ENCODE data around the gene FOXN4. TPM values are rescaled to one million over a fixed set of nuclear protein-coding genes. Genes with fewer than 3 reads are reported as not detected.

The FOXN4 gene
- total and polyA plus RNA-seq, 2 donors from 2014 or later = 0.82 TPM; not detected in 1

- H3K27me3 ChIP-seq (ENCODE audit: control insufficient read depth, insufficient read depth, low read length) = no peaks in the 10 kb centered on the region
- H3K27ac ChIP-seq (ENCODE audit: low read depth in 2 of 2, low read length in 2 of 2) = no peak overlapping the region
- intact Hi-C loops (cut with DNase I) = no loop called here
- H3K4me1 ChIP-seq (ENCODE audit: control insufficient read depth in 2 of 3, insufficient read depth in 2 of 3, low read depth in 1 of 3, low read length in 3 of 3) = no peaks in the 10 kb centered on the region
- no peak for DNase-seq
- TF ChIP-seq, protein P1, sequence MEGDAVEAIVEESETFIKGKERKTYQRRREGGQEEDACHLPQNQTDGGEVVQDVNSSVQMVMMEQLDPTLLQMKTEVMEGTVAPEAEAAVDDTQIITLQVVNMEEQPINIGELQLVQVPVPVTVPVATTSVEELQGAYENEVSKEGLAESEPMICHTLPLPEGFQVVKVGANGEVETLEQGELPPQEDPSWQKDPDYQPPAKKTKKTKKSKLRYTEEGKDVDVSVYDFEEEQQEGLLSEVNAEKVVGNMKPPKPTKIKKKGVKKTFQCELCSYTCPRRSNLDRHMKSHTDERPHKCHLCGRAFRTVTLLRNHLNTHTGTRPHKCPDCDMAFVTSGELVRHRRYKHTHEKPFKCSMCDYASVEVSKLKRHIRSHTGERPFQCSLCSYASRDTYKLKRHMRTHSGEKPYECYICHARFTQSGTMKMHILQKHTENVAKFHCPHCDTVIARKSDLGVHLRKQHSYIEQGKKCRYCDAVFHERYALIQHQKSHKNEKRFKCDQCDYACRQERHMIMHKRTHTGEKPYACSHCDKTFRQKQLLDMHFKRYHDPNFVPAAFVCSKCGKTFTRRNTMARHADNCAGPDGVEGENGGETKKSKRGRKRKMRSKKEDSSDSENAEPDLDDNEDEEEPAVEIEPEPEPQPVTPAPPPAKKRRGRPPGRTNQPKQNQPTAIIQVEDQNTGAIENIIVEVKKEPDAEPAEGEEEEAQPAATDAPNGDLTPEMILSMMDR (IDR thresholded peaks at IDR 0.05; ENCODE audit: borderline replicate concordance, extremely low read depth, insufficient read depth) = no peak
- H3K36me3 ChIP-seq (ENCODE audit: control insufficient read depth in 2 of 3, insufficient read depth in 3 of 3, low read length in 3 of 3) = no peaks in the 10 kb centered on the region
- H3K9ac ChIP-seq (ENCODE audit: low read length in 3 of 3) = no peak overlapping the region
- H3K4me3 ChIP-seq (ENCODE audit: low read length in 3 of 3) = no peak overlapping the region
- no peaks in the 10 kb centered on the region for H3K9me3 ChIP-seq (ENCODE audit: control insufficient read depth in 2 of 3, insufficient read depth in 1 of 3, low read length in 3 of 3)
- no peak for FAIRE-seq
These were observed 47.5 kb upstream of the FOXN4 start for GRCh38 chr12:109356577-109356976.

GRCh38 chr12:109352184-109352583, 43.1 kb upstream of the FOXN4 start:
- intact Hi-C loops (cut with DNase I) = no loop called here
- TF ChIP-seq, protein P1 (IDR thresholded peaks at IDR 0.05; ENCODE audit: borderline replicate concordance, extremely low read depth, insufficient read depth) = no peak
- DNase-seq (no peak), FAIRE-seq (no peak)
- H3K27me3 ChIP-seq (ENCODE audit: control insufficient read depth, insufficient read depth, low read length) = no peaks in the 10 kb centered on the region
- H3K9ac ChIP-seq (ENCODE audit: low read length in 3 of 3) = no peak overlapping the region
- no peak overlapping the region for H3K4me3 ChIP-seq (ENCODE audit: low read length in 3 of 3)
- H3K27ac ChIP-seq (ENCODE audit: low read depth in 2 of 2, low read length in 2 of 2) = no peak overlapping the region
- no peaks in the 10 kb centered on the region for H3K9me3 ChIP-seq (ENCODE audit: control insufficient read depth in 2 of 3, insufficient read depth in 1 of 3, low read length in 3 of 3)
- H3K4me1 ChIP-seq (ENCODE audit: control insufficient read depth in 2 of 3, insufficient read depth in 2 of 3, low read depth in 1 of 3, low read length in 3 of 3) = no peaks in the 10 kb centered on the region
- H3K36me3 ChIP-seq (ENCODE audit: control insufficient read depth in 2 of 3, insufficient read depth in 3 of 3, low read length in 3 of 3) = no peaks in the 10 kb centered on the region

- H3K4me1 ChIP-seq (ENCODE audit: control insufficient read depth in 2 of 3, insufficient read depth in 2 of 3, low read depth in 1 of 3, low read length in 3 of 3) = no peaks in the 10 kb centered on the region
- TF ChIP-seq, protein P1 (IDR thresholded peaks at IDR 0.05; ENCODE audit: borderline replicate concordance, extremely low read depth, insufficient read depth) = no peak
- intact Hi-C loops (cut with DNase I) = no loop called here
- H3K4me3 ChIP-seq (ENCODE audit: low read length in 3 of 3) = no peak within 1 kb of the TSS
- FAIRE-seq (no peak), DNase-seq (peak in 3 of 5 donors; percentile 55 to 80 (median 78))
- no peak within 1 kb of the TSS for H3K27ac ChIP-seq (ENCODE audit: low read depth in 2 of 2, low read length in 2 of 2)
- H3K27me3 ChIP-seq (ENCODE audit: control insufficient read depth, insufficient read depth, low read length) = no peaks in the 10 kb centered on the region
- no peaks in the 10 kb centered on the region for H3K9me3 ChIP-seq (ENCODE audit: control insufficient read depth in 2 of 3, insufficient read depth in 1 of 3, low read length in 3 of 3)
- no peak within 1 kb of the TSS for H3K9ac ChIP-seq (ENCODE audit: low read length in 3 of 3)
- H3K36me3 ChIP-seq (ENCODE audit: control insufficient read depth in 2 of 3, insufficient read depth in 3 of 3, low read length in 3 of 3) = no peaks in the 10 kb centered on the region
These were observed 38.5 kb upstream of the FOXN4 start, which contains the start of gene MYO1H for GRCh38 chr12:109347589-109347988. Gene MYO1H (plus strand): TSS chr12:109347900. CDS start chr12:109347961, 61 bp downstream.

DNA sequence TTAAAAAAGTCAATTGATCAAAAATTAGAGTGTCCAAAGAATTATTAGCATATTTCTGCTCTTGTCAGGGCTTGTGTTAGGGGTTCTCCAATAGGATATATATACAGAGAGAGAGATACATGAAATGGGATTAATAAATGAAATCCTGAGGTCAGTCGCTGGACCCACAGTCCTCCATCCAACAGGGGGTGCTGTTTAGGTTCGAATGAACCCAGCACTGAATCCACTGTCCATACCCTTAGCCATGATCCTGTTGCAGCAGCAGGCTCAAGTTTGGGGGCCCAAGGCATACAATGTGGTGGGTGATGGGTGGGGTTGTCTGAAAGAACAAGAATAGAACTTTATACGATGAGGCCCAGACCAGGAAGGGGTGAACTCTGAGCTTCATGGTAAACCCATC, 37.8 kb upstream of the FOXN4 start:
- H3K9ac ChIP-seq (ENCODE audit: low read length in 3 of 3) = no peak overlapping the region
- no peaks in the 10 kb centered on the region for H3K27me3 ChIP-seq (ENCODE audit: control insufficient read depth, insufficient read depth, low read length)
- no peaks in the 10 kb centered on the region for H3K4me1 ChIP-seq (ENCODE audit: control insufficient read depth in 2 of 3, insufficient read depth in 2 of 3, low read depth in 1 of 3, low read length in 3 of 3)
- FAIRE-seq = no peak
- no peak overlapping the region for H3K27ac ChIP-seq (ENCODE audit: low read depth in 2 of 2, low read length in 2 of 2)
- intact Hi-C loops (cut with DNase I) = no loop called here
- H3K4me3 ChIP-seq (ENCODE audit: low read length in 3 of 3) = no peak overlapping the region
- DNase-seq = no peak
- TF ChIP-seq, protein P1 (IDR thresholded peaks at IDR 0.05; ENCODE audit: borderline replicate concordance, extremely low read depth, insufficient read depth) = no peak
- H3K36me3 ChIP-seq (ENCODE audit: control insufficient read depth in 2 of 3, insufficient read depth in 3 of 3, low read length in 3 of 3) = no peaks in the 10 kb centered on the region
- H3K9me3 ChIP-seq (ENCODE audit: control insufficient read depth in 2 of 3, insufficient read depth in 1 of 3, low read length in 3 of 3) = no peaks in the 10 kb centered on the region
